Spleen (tissue), 7 donors: ENCODE results near the gene SORCS2.

Experiments
- POLR2A ChIP-seq, 3 donors: fragments of 450-650 bp; IDR thresholded peaks; one replicate each; pipeline ENCODE4 v1.5.1; 2017; ENCODE audit warnings: antibody characterized with exemption in 3 of 3, mild to moderate bottlenecking in 1 of 3
- POLR2AphosphoS5 ChIP-seq, 3 donors: sonication (generic); formaldehyde crosslinking; IDR thresholded peaks; one replicate each; pipeline ENCODE4 v1.5.1; 2017; ENCODE audit warnings: antibody characterized with exemption in 3 of 3
- TF ChIP-seq, protein P1 (sequence below), 11 experiments: fragments of 200-600 bp in 7 of 11; fragments of 450-650 bp in 4 of 11; sonication (generic) in 4 of 11; IDR thresholded peaks in 8 of 11; conservative IDR thresholded peaks in 3 of 11; 1 replicate in 7 of 11; 2 replicates in 4 of 11; pipeline versions ENCODE4 v1.4.0 to v1.8.0; 2016 to 2021; ENCODE audit warnings: antibody characterized with exemption in 11 of 11, inconsistent platforms in 4 of 11, mild to moderate bottlenecking in 1 of 11
- donor health status: DM: no; HTN: no; CAD: no; lungs with moderate emphysema.
- donor health status: DM: no; HTN: no; CAD: no.
- donor health status: DM: no; HTN: no; CAD: no.

DNA sequence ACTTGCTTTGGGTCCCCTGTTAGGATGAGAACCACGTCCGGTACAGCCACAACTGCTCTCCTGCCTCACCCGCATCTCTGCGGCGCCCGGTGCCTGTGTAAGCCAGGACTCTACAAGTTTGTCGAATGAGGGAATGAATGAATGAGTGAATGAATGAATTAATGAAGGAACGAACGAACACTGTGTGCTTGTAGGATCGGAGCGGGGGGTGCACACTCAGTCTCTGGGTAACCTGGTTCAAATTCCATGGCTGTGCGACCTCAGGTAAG lies 443.8 kb downstream of the SORCS2 start:
- TF ChIP-seq, protein P1, sequence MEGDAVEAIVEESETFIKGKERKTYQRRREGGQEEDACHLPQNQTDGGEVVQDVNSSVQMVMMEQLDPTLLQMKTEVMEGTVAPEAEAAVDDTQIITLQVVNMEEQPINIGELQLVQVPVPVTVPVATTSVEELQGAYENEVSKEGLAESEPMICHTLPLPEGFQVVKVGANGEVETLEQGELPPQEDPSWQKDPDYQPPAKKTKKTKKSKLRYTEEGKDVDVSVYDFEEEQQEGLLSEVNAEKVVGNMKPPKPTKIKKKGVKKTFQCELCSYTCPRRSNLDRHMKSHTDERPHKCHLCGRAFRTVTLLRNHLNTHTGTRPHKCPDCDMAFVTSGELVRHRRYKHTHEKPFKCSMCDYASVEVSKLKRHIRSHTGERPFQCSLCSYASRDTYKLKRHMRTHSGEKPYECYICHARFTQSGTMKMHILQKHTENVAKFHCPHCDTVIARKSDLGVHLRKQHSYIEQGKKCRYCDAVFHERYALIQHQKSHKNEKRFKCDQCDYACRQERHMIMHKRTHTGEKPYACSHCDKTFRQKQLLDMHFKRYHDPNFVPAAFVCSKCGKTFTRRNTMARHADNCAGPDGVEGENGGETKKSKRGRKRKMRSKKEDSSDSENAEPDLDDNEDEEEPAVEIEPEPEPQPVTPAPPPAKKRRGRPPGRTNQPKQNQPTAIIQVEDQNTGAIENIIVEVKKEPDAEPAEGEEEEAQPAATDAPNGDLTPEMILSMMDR (IDR thresholded peaks at IDR 0.05 in 8 of 11, conservative IDR thresholded peaks at IDR 0.05 in 3 of 11), result no peak
- no peak for TF ChIP-seq POLR2AphosphoS5 (IDR thresholded peaks at IDR 0.05)
- no peak for TF ChIP-seq POLR2A (IDR thresholded peaks at IDR 0.05)
